GM21717 (cell line): ENCODE results near the gene MYO1H.

Experiments used
- ATAC-seq: cut with Tn5 transposase; IDR thresholded peaks from one replicate; pipeline ENCODE4 v1.9.1; 2021; ENCODE audit warnings: mild to moderate bottlenecking, moderate library complexity; ENCODE audit not compliant: unreplicated experiment

The MYO1H gene

GRCh38 chr12:109447482-109447881 is 99.8 kb downstream of the MYO1H start:
- ATAC-seq, result no peak

- no peak for ATAC-seq
Measured at GRCh38 chr12:109448272-109448671, 100.6 kb downstream of the MYO1H start.

- ATAC-seq, result no peak
Measured at GRCh38 chr12:109448707-109449390, 101.1 kb downstream of the MYO1H start.

- ATAC-seq, result no peak
Measured at GRCh38 chr12:109449845-109450532, 102.3 kb downstream of the MYO1H start.

GRCh38 chr12:109450980-109451379 is 103.3 kb downstream of the MYO1H start:
- ATAC-seq, result no peak

- no peak for ATAC-seq
Measured at GRCh38 chr12:109451400-109451799, 103.7 kb downstream of the MYO1H start.

- no peak for ATAC-seq
Measured at GRCh38 chr12:109452489-109452888, 104.8 kb downstream of the MYO1H start.

- no peak for ATAC-seq
Measured at GRCh38 chr12:109455706-109456105, 108.0 kb downstream of the MYO1H start.

- no peak for ATAC-seq
Measured at GRCh38 chr12:109458086-109458485, 110.4 kb downstream of the MYO1H start.

GRCh38 chr12:109458771-109459208 is 111.1 kb downstream of the MYO1H start:
- no peak for ATAC-seq

GRCh38 chr12:109459247-109459646 is 111.5 kb downstream of the MYO1H start:
- ATAC-seq, result no peak

GRCh38 chr12:109460538-109460937 is 112.8 kb downstream of the MYO1H start:
- ATAC-seq, result no peak

GRCh38 chr12:109461049-109461845 is 113.5 kb downstream of the MYO1H start:
- no peak for ATAC-seq

GRCh38 chr12:109461846-109462756 is 114.4 kb downstream of the MYO1H start:
- no peak for ATAC-seq

- ATAC-seq, result no peak
Measured at GRCh38 chr12:109462868-109463692, 115.4 kb downstream of the MYO1H start.

GRCh38 chr12:109463756-109464155 is 116.1 kb downstream of the MYO1H start:
- ATAC-seq, result no peak

GRCh38 chr12:109464642-109465351 is 117.1 kb downstream of the MYO1H start:
- ATAC-seq, result no peak

- ATAC-seq, result no peak
Measured at GRCh38 chr12:109466305-109466704, 118.6 kb downstream of the MYO1H start.

GRCh38 chr12:109466821-109467220 is 119.1 kb downstream of the MYO1H start:
- ATAC-seq, result no peak
